PC-3 (cell line): ENCODE measurements around the gene NKD1. TPM values are rescaled to one million over a fixed set of nuclear protein-coding genes. Genes with fewer than 3 reads are reported as not detected.

Experiments
- ATAC-seq: fragments of 200-7000 bp; cut with Tn5 transposase; 2 replicates; pipeline ENCODE4 v1.9.1; 2020; ENCODE audit warnings: mild to moderate bottlenecking, moderate library complexity
- BruUV-seq: library from RNA; stranded (reverse); fragments of 400-500 nt; replicated peaks from 2 replicates; lab custom pipeline; 2021; lab: Mats Ljungman, UMichigan
- CTCF ChIA-PET: fragments of 300-600 bp; sonication (Branson Sonifier 250); formaldehyde crosslinking; loops from one replicate; lab custom pipeline; 2022; ENCODE audit warnings: antibody characterized with exemption; lab: Charles Lee
- POLR2A ChIA-PET: fragments of 300-600 bp; sonication (Branson Sonifier 250); formaldehyde crosslinking; loops from one replicate; lab custom pipeline; 2022; ENCODE audit warnings: antibody characterized with exemption; ENCODE audit not compliant: unreplicated experiment; lab: Charles Lee
- DNase-seq: peaks from one replicate; pipeline ENCODE4 v3.0.0-alpha.2; 2015
- H2AFZ ChIP-seq: fragments of 300-600 bp; sonication (generic); 2 replicates; pipeline ENCODE4 v1.6.0; 2016; ENCODE audit warnings: antibody characterized with exemption, low read length
- H3F3A ChIP-seq: fragments of 300-600 bp; sonication (generic); one replicate; pipeline ENCODE4 v1.6.0; 2017; ENCODE audit warnings: antibody characterized with exemption, low read length, control low read depth, mild to moderate bottlenecking; ENCODE audit not compliant: unreplicated experiment
- H3K27ac ChIP-seq: fragments of 300-600 bp; sonication (generic); 2 replicates; pipeline ENCODE4 v1.5.1; 2016; ENCODE audit warnings: mild to moderate bottlenecking, low read length
- H3K27me3 ChIP-seq: fragments of 300-600 bp; sonication (generic); 2 replicates; pipeline ENCODE4 v1.6.1; 2016; ENCODE audit warnings: low read length, mixed read lengths
- H3K36me3 ChIP-seq: fragments of 300-600 bp; sonication (generic); 2 replicates; pipeline ENCODE4 v1.6.1; 2016; ENCODE audit warnings: low read depth, mixed run types, low read length, mixed read lengths
- H3K4me1 ChIP-seq: fragments of 300-600 bp; sonication (generic); 2 replicates; pipeline ENCODE4 v1.5.1; 2016; ENCODE audit warnings: low read length; ENCODE audit not compliant: insufficient read depth
- H3K4me2 ChIP-seq: fragments of 300-600 bp; sonication (generic); 2 replicates; pipeline ENCODE4 v1.6.0; 2016; ENCODE audit warnings: low read length
- H3K4me3 ChIP-seq: fragments of 300-600 bp; sonication (generic); 2 replicates; pipeline ENCODE4 v1.5.1; 2016; ENCODE audit warnings: mild to moderate bottlenecking, low read length, mixed read lengths
- H3K79me2 ChIP-seq: fragments of 300-600 bp; sonication (generic); 2 replicates; pipeline ENCODE4 v1.6.1; 2017; ENCODE audit warnings: low read length, mixed read lengths
- H3K9ac ChIP-seq: fragments of 300-600 bp; sonication (generic); 2 replicates; pipeline ENCODE4 v1.6.0; 2016; ENCODE audit warnings: mild to moderate bottlenecking, low read length
- H3K9me2 ChIP-seq: fragments of 300-600 bp; sonication (generic); replicated peaks from 2 replicates; pipeline ENCODE4 v1.6.1; 2016; ENCODE audit warnings: mixed run types, low read length, mixed read lengths
- H3K9me3 ChIP-seq: fragments of 300-600 bp; sonication (generic); 2 replicates; pipeline ENCODE4 v1.6.1; 2016; ENCODE audit warnings: low read length, mixed read lengths
- H4K20me1 ChIP-seq: fragments of 300-600 bp; sonication (generic); 2 replicates; pipeline ENCODE4 v1.6.1; 2016; ENCODE audit warnings: low read length, mixed read lengths
- CTCF ChIP-seq: fragments of 300-600 bp; sonication (generic); conservative IDR thresholded peaks from 2 replicates; pipeline ENCODE4 v1.5.1; 2017; ENCODE audit warnings: antibody characterized with exemption, low read depth, mild to moderate bottlenecking, low read length
- EZH2 ChIP-seq: fragments of 300-600 bp; sonication (generic); IDR thresholded peaks from one replicate; pipeline ENCODE4 v1.6.1; 2017; ENCODE audit warnings: antibody characterized with exemption, mild to moderate bottlenecking, low read length; ENCODE audit not compliant: unreplicated experiment
- EZH2phosphoT487 ChIP-seq: fragments of 300-600 bp; sonication (generic); IDR thresholded peaks from 2 replicates; pipeline ENCODE4 v1.6.1; 2018; ENCODE audit warnings: mild to moderate bottlenecking, antibody characterized with exemption, low read length, borderline replicate concordance
- intact Hi-C: fragments of 100-400 bp; cut with micrococcal nuclease; formaldehyde crosslinking; loops from 2 replicates; pipeline ENCODE4 v1.9.0; 2023
- total RNA-seq: library from RNA; depleted of rRNA; stranded (reverse); fragments of >200 nt; gene quantifications from 2 replicates; pipeline ENCODE4 v1.2.3, GENCODE V29; 2014

Gene NKD1
- total RNA-seq, 1 experiment from 2014 or later = 0.07 TPM

DNA sequence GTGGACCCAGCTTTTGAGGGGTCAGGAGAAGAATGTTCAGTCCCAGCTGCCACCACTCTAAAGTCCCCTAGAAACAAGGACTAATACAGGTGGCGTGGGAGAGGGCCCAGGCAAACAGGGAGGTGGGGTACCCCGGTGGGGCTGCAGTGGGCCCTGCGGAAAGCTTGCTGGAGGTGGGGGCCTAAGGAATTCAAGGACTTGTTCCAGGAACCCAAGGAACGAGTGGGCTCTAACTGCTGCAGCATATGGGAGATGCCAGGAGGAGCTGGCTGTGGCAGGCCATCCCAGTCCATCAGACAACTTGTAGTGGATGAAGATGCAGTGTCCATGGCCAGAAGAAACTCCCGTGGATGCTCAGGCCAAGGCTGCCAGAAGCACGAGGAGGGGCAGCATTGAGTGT lies 122.3 kb downstream of the NKD1 start:
- no peaks in the 10 kb centered on the region for H3F3A ChIP-seq
- H3K9ac ChIP-seq = no peak overlapping the region
- POLR2A ChIA-PET = no interaction called here
- intact Hi-C loops = no loop called here
- H3K9me2 ChIP-seq = no peaks in the 10 kb centered on the region
- no peaks in the 10 kb centered on the region for H3K79me2 ChIP-seq
- no peak overlapping the region for H3K4me3 ChIP-seq
- H3K9me3 ChIP-seq = no peaks in the 10 kb centered on the region
- DNase-seq (no peak), ATAC-seq (no peak)
- H3K36me3 ChIP-seq = no peaks in the 10 kb centered on the region
- H4K20me1 ChIP-seq = no peaks in the 10 kb centered on the region
- no peaks in the 10 kb centered on the region for H3K27me3 ChIP-seq
- BruUV-seq = no TSS peak
- H3K4me2 ChIP-seq = no peak overlapping the region
- CTCF ChIA-PET = no interaction called here
- H2AFZ ChIP-seq = no peak overlapping the region
- no peak overlapping the region for H3K27ac ChIP-seq
- TF ChIP-seq CTCF (no peak), EZH2phosphoT487 (no peak), EZH2 (no peak)
- no peaks in the 10 kb centered on the region for H3K4me1 ChIP-seq

DNA sequence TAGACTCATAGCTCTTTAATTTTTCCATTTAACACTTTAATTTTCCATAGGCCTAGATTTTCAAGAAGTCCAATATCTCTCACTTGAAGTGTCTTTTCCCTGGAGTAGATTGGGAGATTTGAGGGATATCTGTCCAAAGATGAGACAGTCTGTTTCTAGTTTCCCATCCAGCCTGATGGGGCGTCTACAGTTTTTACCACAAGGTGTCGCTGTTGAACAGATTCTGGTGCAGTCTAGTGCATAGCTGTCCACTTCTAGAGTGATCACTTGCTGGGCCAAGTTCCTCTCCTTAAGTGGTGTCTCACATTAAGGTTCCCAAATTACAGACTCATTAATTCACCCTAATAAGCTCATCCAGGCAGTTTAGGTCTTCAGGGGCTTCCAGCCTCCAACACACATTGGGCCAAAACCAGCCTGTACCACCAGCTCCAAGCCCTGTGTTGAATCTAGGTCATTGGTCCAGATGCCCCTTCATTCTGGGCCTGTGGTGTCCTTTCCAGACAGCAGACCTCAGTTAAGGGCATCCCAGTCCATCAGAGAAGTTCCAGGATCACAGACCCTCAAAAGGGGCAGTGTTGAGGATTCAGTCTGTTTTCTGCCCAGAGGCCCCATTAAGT lies 123.6 kb downstream of the NKD1 start:
- ATAC-seq = no peak
- intact Hi-C loops = no loop called here

More for the DNA sequence above, 123.6 kb downstream of the NKD1 start:
- H3K9me3 ChIP-seq = no peaks in the 10 kb centered on the region
- TF ChIP-seq EZH2phosphoT487 = no peak
- TF ChIP-seq CTCF = peak; percentile 66
- ChIA-PET CTCF (no interaction called here), POLR2A (no interaction called here)
- DNase-seq = peak; percentile 48
- H3K79me2 ChIP-seq = no peaks in the 10 kb centered on the region
- H3K4me2 ChIP-seq = no peak overlapping the region
- H3K27ac ChIP-seq = no peak overlapping the region
- H2AFZ ChIP-seq = no peak overlapping the region
- BruUV-seq = no TSS peak
- H3K27me3 ChIP-seq = no peaks in the 10 kb centered on the region
- H4K20me1 ChIP-seq = no peaks in the 10 kb centered on the region
- H3K9ac ChIP-seq = no peak overlapping the region
- no peaks in the 10 kb centered on the region for H3F3A ChIP-seq
- no peaks in the 10 kb centered on the region for H3K36me3 ChIP-seq
- H3K4me3 ChIP-seq = no peak overlapping the region
- no peaks in the 10 kb centered on the region for H3K9me2 ChIP-seq
- no peaks in the 10 kb centered on the region for H3K4me1 ChIP-seq
